SH-SY5Y (cell line): ENCODE data around the gene IQCK.

Source experiments
- GATA2 ChIP-seq: IDR thresholded peaks from 2 replicates; pipeline ENCODE4 v1.6.1; 2011; ENCODE audit warnings: mild to moderate bottlenecking, low read depth, low read length
- GATA3 ChIP-seq: IDR thresholded peaks from 2 replicates; pipeline ENCODE4 v1.6.1; 2011; ENCODE audit warnings: low read depth, mild to moderate bottlenecking, low read length, moderate library complexity

- TF ChIP-seq GATA2 = no peak
- TF ChIP-seq GATA3 = no peak
These were observed 5.5 kb upstream of the IQCK start for GRCh38 chr16:19712418-19713058.
